Fibroblast of lung (primary cell): ENCODE results near the gene URB2.

Experiments used
- CTCF ChIP-seq, 2 donors: IDR thresholded peaks in 1 of 2; conservative IDR thresholded peaks in 1 of 2; 1 replicate in 1 of 2; 2 replicates in 1 of 2; pipeline ENCODE4 v1.5.1; 2011 to 2012; ENCODE audit warnings: low read length in 2 of 2, control low read depth in 1 of 2, inconsistent platforms in 1 of 2, low read depth in 1 of 2, mild to moderate bottlenecking in 1 of 2
- EZH2 ChIP-seq: IDR thresholded peaks from 2 replicates; pipeline ENCODE4 v1.5.1; 2012; ENCODE audit warnings: low read length, control low read depth, mild to moderate bottlenecking; ENCODE audit errors: missing control alignments

- TF ChIP-seq EZH2 (no peak), CTCF (conservative IDR thresholded peaks at IDR 0.05 in 1 of 2, IDR thresholded peaks at IDR 0.05 in 1 of 2; ENCODE audit: low read depth in 1 of 2, low read length in 2 of 2) (no peak)
Observed at GRCh38 chr1:229672246-229672645, 46.2 kb downstream of the URB2 start.
